ENCODE data around the gene WDR88. TPM values are rescaled to one million over a fixed set of nuclear protein-coding genes. Genes with fewer than 3 reads are reported as not detected.

Gene WDR88
- total RNA-seq, 4 donors from 2014 or later, result not detected

DNA sequence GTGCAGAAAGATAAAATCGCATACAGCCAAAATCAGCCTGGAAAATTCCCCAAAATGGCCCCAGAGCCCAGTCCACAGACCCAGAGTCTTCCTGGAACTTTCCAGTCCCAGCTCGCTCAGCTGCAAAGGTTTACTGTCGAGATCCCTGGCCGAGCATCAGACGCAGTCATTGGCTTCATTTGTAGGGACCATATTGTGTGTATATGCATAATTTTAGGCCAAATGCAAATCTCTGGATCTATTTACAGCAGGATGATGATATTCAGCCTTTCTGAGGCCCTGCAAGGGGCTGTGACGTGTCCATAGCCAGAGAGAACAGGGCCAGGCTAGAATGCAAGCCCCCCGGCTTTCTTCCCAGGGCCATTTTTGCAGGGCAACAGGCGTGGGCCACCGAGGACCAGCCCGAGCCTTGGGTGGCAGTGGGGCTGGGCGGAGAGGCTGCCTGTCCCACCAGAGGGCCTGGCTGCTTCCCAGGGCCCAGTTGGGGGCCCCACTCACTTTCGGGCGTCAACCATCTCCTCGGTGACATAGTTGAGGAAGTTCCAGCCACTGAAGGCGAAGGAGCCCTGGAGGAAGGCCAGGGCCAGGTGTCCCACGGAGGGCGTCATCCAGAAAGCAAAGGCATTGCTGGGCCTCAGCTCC lies 80.0 kb downstream of the WDR88 start:
- H3K36me3 ChIP-seq, result no peaks in the 10 kb centered on the region
- DNase-seq (no peak), ATAC-seq (no peak)
- no peaks in the 10 kb centered on the region for H3K4me1 ChIP-seq
- intact Hi-C loops (cut with DNase I; ENCODE audit: low total_unique reads), result no loop called here
- no peak overlapping the region for H3K27ac ChIP-seq
- H3K27me3 ChIP-seq, result no peaks in the 10 kb centered on the region
- no peak for TF ChIP-seq CTCF (IDR thresholded peaks at IDR 0.05 in 4 of 5, conservative IDR thresholded peaks at IDR 0.05 in 1 of 5)
- TF ChIP-seq POLR2A (IDR thresholded peaks at IDR 0.05), result no peak
- H3K9me3 ChIP-seq, result no peaks in the 10 kb centered on the region
- in situ Hi-C loops (cut with MboI; ENCODE audit: low sequenced_read_pairs in 4 of 4), result no loop called here
- no peak overlapping the region for H3K4me3 ChIP-seq

- Histone ChIP-seq H3K4me3 (no peak overlapping the region), H3K27ac (no peak overlapping the region), H3K27me3 (no peaks in the 10 kb centered on the region), H3K36me3 (no peaks in the 10 kb centered on the region), H3K4me1 (no peaks in the 10 kb centered on the region), H3K9me3 (no peaks in the 10 kb centered on the region)
- in situ Hi-C loops (cut with MboI; ENCODE audit: low sequenced_read_pairs in 4 of 4) (no loop called here), intact Hi-C loops (cut with DNase I; ENCODE audit: low total_unique reads) (no loop called here)
- no peak for DNase-seq
- TF ChIP-seq CTCF (IDR thresholded peaks at IDR 0.05 in 4 of 5, conservative IDR thresholded peaks at IDR 0.05 in 1 of 5), result no peak
- no peak for TF ChIP-seq POLR2A (IDR thresholded peaks at IDR 0.05)
- ATAC-seq, result no peak
These were observed 80.7 kb downstream of the WDR88 start for GRCh38 chr19:33212436-33213172.

- ATAC-seq (no peak), DNase-seq (no peak)
- intact Hi-C loops (cut with DNase I; ENCODE audit: low total_unique reads), result no loop called here
- Histone ChIP-seq H3K36me3 (no peaks in the 10 kb centered on the region), H3K4me3 (no peak overlapping the region), H3K27ac (no peak overlapping the region), H3K27me3 (no peaks in the 10 kb centered on the region), H3K4me1 (no peaks in the 10 kb centered on the region), H3K9me3 (no peaks in the 10 kb centered on the region)
- in situ Hi-C loops (cut with MboI; ENCODE audit: low sequenced_read_pairs in 4 of 4), result no loop called here
- TF ChIP-seq CTCF (IDR thresholded peaks at IDR 0.05 in 4 of 5, conservative IDR thresholded peaks at IDR 0.05 in 1 of 5) (no peak), POLR2A (IDR thresholded peaks at IDR 0.05) (no peak)
These were observed 82.7 kb downstream of the WDR88 start for GRCh38 chr19:33214596-33214995.

- no peak for DNase-seq
- H3K27me3 ChIP-seq, result no peaks in the 10 kb centered on the region
- H3K4me3 ChIP-seq, result no peak overlapping the region
- in situ Hi-C loops (cut with MboI; ENCODE audit: low sequenced_read_pairs in 4 of 4), result no loop called here
- no peak for ATAC-seq
- TF ChIP-seq POLR2A (IDR thresholded peaks at IDR 0.05) (no peak), CTCF (IDR thresholded peaks at IDR 0.05 in 4 of 5, conservative IDR thresholded peaks at IDR 0.05 in 1 of 5) (no peak)
- H3K9me3 ChIP-seq, result no peaks in the 10 kb centered on the region
- intact Hi-C loops (cut with DNase I; ENCODE audit: low total_unique reads), result no loop called here
- H3K27ac ChIP-seq, result no peak overlapping the region
- H3K36me3 ChIP-seq, result no peaks in the 10 kb centered on the region
- H3K4me1 ChIP-seq, result no peaks in the 10 kb centered on the region
These were observed 83.7 kb downstream of the WDR88 start for GRCh38 chr19:33215438-33216197.

Data from gastrocnemius medialis (tissue), 4 donors.